NCI-H2029 (cell line): ENCODE results near the gene HINT2.
A peak's percentile ranks its signal among the peaks of the same experiment; 100 is the strongest.

Experiments
- DNase-seq: peaks from one replicate; lab custom pipeline; 2025; lab: John Stamatoyannopoulos, UW

The HINT2 gene

DNA sequence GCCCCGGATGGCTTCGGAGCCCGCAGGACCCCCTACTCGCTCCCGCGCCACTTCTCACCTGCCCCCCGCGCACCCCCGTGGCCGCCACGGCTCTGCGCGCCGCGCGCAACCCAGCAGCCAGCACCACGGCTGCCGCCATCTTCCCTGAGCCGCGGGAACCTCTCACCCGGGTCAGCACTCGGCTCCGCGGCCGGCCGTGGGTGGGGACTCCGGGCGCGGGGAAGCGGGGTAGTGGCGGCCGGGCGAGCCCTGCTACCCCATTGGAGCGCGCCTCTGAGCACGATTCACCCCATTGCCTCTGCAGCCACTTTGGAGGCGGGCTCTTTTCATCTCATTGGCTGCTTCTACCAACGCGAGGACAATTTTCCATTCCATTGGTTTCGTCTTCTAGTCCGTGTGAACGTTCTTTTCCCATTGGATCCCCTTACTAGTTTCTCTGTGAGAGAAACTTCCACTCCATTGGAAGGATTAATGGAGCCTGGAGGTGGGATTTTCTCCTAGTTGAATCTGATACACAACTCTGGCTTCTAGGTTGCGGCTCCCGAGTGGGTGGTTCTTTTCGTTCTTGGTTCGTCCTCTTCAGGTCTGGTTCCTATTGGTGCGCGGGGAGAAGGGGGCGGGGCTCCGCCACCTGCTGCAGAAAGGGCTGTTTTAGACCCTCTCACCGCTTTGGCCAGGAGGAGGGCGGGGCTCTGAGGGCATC is at the start of gene HINT2:
Gene HINT2 (minus strand): TSS at position 202 of the 703 bp plus-strand sequence. CDS start 63 bp downstream, at position 139.
- DNase-seq = peak; percentile 100

DNA sequence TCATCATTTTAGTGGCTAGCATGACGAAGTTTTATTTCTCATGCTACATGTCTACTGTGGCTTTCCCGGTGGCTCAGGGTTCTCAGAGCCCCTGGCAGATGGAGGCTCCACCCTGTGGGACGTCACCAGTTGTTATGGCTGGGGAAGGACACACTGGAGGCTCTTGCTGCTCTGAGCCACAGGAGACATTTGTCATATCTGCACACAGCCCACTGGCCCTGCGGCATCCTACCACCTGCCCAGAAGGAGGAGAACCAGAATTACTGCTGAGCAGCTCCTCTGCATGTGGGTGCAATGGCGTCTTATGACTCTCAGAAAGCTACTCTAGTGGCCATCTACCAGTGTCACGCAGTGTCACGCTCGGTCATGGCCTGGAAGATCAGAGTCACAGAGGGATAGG is 48.7 kb upstream of the HINT2 start:
- no peak for DNase-seq

DNA sequence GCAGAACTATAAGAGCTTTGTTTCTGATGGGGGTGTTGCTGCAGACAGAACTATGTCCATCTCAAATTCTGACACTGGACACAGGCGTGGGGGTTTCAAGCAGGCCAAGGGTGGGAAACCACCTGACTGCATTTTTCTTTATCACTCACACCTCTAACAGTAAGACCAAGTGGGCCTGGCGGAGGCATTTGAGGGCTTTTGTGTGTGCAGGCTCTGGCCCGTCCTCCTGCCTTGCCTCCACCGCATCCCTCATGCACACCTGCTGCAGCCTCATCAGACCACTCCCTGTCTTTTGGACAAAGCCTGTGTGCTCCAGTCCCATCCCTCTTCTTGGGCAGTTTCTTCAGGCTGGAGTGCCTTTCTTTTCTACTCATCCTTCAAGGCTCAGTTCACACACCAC is 47.5 kb upstream of the HINT2 start:
- DNase-seq = no peak

DNA sequence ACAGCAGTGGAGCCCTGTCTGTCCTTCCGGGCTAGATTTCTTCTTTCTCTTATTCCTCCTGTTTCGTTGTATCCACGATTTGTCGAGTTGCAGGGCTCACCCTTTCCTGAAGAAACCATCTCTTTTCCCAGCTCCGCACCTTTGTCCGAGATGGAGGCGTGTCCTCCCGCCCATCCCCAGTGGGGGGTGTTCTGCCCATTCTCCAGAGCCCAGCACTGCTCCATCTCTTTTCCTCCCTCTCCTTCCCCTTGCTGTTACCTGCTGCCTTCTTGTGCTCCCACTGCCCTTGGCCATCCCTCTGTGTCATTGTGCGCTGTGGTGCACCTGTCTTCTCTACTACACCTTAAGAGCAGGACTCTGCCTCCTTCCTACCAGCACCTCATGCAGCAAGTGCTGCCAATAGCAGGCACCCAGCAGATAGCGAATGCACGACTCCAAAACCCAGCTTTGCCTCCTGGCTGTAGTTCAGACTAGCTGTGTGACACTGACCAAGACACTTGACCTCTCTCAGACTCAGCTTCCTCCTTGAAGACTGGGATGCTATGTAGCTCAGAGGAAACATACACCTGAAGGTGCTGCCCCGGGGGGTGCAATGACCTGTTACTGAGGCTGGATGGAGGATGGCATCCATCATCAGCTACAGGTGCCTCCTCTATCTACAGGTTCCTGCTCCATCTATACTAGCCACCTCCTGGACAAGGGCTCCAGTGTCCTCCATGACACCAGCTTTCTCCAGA is 46.5 kb upstream of the HINT2 start:
- no peak for DNase-seq

DNA sequence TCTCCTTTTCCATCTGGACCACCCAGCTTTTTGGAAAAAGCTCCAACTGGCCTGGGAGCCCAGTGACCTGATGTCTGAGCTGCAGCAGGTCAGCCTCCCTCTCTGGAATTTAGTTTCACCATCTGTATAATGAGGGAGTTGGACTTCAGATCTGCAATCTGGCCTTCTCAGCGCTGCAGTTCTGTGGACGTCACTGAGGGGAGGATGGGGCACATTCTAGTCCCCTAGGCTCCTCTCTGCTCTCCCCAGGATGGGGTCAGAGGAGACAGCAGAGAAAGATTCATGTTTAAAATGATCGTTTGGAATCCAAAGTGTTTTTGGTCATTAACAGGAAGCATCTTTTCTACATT is 45.1 kb upstream of the HINT2 start:
- DNase-seq = no peak

DNA sequence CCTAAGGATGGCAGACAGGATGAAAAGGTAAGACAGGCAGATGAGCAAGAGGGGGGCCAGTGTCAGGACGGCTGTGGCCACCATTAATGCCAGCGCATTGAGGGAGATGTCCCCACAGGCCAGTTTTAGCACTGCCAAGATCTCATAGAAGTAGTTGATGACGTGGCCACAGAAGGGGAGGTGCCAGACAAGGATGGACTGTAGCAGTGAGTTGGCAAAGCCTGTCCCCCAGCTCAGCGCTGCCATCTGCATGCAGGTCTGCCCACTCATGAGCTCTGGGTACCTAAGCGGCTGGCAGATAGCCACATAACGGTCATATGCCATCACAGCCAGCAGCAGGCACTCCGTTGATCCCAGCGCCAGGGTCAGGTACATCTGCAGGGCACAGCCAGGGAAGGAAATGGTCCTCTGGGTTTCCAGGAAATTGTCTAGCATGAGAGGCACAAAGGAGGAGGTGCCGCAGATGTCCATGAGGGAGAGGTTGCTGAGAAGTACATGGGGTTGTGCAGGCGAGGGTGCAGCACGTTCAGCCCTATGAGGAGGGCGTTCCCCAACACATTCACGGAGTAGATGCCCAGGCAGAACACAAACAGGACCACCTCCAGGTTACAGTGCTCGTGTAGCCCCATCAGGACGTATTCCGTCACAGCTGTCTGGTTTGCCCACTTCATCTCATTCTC is 44.6 kb upstream of the HINT2 start:
- DNase-seq = peak; percentile 54

DNA sequence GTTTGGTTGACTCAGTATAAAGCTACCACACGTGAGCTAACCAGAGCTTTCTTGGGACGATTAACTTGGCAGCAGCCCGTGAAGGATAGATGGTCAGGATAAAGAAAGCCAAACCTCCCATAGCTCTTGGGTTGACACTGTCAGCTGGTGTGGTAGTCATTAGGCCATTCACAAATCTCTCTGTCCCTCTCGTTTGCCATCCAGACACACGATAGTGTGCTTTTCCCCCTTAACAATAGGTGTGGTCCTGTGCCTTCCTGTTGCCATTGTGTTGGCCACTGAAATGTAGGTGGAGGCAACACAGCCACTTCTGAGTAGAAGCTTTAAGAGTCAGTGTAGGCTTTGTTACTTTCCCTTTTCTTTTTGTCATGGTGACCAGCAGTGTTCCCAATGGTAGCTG is 43.6 kb upstream of the HINT2 start:
- no peak for DNase-seq

DNA sequence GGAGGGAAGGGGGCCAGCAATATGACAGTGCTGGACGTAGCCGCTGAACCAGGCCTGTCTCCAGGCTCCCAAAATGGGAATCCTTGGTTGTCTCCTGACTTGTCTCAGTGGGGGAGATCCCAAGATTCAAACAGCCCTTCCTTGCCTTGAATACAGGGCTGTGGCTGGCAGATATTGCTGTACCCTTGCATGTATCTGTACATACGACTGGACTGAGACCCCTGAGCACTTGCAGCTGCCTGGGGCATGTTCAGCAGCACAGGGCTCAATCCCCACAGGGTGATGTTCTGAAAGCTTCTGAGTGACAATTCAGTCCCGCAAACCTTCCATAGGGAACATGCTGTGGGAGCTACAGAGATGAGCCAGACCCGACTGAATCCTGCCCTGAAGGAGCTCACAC is 42.0 kb upstream of the HINT2 start:
- DNase-seq = no peak

DNA sequence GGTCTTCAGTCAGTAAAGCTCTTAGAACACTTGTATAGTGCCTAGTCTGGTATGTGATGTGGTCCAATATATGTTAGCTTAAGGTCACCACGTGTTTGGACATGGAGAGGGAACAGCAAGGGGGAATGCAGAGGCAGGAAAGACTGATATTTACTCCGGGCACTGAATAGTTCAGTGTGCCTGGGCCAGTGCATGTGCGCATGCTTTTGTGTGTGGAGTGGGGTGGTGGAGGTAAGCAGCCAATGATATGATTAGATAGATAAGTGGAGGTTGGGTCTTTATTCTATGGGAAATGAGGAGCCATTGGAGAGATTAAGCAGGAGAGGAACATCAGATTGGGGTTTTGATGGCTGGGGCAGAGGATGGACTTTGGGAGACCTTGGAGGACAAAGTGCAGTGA is 41.4 kb upstream of the HINT2 start:
- no peak for DNase-seq

DNA sequence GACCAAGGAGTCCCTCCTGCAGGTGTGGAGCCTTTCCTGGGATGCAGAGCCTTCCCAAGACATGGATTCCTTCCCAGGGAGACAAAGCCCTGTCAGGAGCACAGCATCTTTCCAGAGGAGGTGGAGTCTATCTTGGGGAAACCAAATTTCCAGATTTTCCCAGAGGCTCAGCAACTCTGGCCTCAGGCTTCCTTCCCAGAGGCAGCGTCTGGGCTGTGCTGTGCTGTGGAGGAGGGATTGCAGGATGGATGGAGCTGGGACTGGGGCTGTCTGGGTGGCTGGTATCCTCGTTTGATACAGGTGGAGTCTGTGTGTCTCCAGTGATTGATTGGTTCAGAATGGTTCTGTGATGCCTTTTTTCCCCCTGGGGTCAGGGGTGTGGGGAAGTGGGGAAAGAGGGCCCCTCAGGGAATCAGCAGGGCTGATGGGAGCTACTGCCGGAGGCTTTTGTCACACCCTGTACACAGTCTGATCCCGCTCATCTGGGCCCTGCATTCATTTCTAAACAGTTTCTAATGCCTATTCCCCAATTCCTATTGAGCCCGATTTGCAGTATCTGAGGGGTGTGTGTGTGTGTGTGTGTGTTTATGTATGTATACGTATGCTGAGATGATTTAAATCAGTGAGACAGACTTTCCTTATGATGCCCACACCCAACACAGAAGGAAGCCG is 39.4 kb upstream of the HINT2 start:
- DNase-seq = no peak

DNA sequence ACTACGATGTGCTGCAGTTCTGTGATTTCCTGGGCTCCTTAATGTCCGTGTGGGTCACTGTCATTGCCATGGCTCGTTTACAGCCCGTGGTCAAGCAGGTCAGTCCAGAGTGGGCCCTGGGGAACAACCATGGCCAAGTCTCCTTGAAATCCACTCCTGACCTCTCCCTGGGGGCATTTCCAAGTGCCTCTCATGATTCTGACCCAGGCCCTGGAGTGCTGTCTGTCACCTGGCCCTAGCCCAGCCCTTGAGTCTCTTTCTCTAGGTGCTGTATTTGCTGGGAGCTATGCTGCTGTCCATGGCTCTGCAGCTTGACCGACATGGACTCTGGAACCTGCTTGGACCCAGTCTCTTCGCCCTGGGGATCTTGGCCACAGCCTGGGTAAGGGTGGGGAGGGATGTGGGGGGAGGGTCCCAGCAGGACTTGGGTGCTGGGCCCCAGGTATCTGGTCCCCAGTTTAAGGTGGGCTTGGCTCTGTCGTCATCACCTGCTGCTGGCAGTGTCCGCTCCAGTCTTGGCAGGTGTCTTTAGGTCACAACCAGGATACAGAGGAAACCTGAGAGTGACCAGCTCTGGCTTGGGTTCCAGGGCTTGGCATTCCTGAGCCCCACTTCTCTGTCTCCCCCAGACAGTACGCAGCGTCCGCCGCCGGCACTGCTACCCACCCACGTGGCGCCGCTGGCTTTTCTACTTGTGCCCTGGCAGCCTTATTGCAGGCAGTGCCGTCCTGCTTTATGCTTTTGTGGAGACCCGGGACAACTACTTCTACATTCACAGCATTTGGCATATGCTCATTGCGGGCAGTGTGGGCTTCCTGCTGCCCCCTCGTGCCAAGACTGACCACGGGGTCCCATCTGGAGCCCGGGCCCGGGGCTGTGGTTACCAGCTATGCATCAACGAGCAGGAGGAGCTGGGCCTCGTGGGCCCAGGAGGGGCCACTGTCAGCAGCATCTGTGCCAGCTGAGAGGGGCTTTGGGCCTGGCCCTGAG is 38.3 kb upstream of the HINT2 start:
- no peak for DNase-seq

DNA sequence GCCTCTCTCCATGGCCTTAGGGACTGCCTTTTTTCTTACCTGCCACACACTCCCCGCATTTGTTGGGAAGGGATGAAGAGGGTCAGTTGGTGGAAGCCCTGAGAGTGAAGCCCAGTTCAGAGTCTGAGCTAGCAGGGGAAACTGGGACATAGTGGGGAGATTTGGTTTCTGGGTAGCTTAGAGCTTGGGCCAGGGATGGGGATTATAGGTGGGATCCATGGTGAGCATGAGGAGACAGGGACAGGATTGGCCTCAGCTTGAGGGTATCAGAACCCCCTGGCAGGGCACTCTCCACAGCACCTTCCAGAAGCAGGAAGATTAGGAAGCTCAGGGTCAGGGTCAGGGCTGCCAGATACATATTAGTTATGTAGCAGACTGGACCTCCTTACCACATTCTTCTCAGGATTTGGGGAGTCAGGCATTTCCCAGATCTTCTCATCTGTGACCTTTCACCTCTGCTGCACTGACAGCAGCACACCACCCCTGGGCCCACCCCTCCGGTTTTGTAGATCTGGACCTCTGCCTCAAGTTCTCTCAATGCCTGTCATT is 37.5 kb upstream of the HINT2 start:
- no peak for DNase-seq

DNA sequence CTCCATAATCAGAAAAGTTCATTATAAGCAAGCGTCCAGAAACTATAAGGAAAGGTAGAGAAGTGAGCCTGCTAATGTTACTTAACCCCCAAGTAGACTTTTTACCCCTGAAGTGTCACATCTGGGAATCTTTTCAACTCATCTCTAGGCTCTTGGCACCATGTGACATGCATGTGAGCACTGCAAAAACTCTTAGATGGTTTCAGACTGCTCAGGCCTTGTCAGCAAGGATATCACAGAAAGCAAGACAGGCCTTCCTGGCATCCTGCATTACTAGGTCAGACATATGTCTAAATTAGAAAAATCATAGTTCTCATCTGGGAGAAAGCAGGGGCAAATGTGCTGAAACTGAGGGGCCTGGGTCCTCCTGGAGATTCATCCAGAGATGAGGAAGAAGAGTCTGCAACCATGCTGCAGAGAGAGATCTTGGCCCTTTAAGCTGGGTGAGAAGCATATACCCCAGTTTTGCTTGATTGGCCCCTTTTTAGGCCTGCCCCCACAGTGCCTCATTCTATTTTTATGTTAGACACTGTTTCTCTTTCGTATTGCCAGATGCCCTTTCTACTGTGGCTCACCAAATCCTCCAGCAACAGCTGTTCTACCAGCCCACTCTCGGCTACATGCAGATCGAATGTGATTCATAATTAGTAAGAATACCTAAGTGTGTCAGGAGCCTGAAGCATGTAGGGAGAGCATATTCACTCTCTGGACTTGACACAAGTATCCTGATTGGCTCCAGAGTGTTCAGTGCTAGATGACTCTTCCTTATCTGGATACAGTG is 33.1 kb upstream of the HINT2 start:
- no peak for DNase-seq

DNA sequence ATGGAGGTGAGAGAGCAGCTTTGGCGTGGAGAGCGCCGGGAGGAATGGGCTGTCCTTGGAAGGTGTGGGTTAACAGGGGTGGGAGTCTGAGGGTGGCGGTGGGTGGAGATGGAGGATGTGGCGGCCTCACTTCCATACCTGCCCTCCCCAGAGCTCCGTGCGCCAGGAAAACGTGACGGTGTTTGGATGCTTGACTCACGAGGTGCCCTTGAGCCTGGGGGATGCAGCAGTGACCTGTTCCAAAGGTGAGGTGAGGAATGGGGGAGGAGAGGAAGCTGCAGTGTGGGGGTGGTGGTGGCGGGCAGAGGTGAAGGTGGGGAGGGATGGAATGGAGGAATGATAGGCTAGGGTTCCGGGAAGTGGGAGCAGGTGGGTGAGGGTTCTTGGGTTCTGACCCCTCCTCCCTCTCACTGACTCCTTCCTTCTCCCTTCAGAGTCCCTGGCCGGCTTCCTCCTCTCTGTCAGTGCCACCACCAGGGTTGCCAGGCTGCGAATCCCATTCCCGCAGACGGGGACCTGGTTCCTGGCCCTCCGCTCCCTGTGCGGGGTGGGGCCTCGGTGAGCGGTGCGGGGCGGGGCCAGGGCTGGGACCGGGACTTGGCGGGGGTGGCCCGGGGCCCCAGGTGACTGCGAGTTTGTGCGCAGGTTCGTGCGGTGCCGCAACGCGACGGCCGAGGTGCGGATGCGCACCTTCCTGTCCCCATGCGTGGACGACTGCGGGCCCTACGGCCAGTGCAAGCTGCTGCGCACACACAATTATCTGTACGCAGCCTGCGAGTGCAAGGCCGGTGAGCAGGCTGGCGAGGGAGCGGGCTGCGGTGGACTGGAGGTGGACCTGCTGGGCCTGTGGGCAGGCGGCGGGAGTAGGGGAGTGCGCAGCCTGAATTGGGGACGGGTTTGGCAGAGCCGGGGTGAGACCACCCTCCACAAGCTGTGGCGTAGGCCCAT is 31.3 kb upstream of the HINT2 start:
- DNase-seq = no peak

DNA sequence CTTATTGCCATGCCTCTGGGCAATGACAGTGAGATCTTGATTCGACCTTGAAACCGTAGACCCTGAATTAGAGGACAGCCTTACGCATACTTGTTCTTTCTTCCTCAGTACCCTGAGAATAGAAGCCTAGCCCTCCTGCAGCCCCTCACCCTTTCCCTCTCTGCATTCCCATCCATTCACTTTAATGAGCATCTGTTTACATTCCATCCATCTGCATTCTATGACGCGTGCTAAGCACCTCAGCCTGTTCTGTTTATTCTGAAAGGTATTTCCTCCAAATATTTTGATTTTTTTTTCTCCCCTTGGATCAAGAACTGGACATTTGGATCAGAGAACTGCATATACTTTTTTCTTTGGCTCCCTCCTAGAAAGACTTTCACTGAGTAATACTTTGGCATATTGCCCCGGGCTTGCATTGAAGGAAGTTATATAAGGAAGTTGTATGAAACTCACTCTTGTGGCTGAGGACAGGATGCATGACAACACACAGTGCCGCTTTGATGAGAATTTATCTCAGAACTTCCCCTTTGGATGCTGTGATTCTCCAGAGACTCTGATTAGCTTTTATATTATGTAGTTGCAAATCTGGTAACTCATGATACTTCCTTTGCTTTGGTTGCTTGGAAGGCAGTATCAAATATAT is 29.9 kb upstream of the HINT2 start:
- no peak for DNase-seq

DNA sequence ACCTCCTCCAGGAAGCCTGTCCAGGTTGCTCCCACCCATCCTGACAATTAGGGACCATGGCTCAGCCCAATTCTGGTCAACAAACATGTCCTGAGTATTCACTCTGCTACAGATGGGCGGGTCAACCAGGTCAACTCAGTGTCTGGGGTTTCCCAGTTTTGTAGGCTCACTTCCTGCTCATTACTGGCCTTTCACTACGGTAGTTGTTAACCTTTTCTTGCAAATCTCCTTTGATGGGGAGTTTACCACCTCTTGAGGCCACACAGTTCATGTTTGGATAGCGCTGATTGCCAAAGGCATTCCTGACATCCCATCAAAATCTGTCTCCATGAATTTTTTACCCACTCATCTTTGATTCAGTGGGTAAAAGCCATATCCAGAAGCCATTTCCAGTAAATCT is 28.0 kb upstream of the HINT2 start:
- no peak for DNase-seq

DNA sequence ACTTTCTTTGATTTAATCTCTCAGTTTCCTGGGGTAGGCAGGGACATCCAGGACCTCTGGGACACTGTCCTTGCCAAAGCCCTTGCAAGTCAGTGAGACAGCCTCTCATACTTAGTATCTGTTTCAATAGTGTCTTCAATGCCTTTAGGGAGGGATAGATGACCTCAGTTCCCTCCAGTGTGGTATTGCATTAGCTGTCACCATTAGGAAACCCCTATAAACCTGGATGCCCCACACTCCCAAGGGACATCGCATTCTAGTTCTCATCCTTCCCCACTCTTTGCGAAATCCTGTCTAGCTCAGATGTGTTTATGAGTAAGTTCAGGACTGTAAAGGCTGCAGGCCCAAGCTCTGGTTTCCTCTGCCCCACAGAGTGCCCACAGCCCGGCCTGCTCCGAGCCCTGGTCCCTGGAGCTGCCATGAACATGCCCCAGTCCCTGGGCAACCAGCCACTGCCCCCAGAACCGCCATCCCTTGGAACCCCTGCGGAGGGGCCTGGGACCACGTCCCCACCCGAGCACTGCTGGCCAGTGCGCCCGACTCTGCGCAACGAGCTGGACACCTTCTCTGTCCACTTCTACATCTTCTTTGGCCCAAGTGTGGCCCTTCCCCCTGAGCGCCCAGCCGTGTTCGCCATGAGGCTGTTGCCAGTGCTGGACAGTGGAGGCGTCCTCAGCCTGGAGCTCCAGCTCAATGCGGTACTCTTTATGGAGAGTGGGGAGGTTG is 27.3 kb upstream of the HINT2 start:
- no peak for DNase-seq

DNA sequence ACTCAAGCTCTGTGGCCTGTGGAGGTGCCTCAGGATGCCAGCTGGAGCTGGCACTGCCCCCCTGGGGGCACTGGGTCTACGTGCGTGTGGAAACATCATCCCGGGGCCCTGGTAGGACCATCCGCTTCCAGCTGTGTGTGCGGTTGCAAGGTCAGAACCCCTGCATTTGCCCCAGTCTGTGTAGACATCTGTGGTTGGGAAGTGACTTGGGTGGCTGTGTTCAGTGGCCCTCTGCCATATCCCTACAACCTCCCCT is 26.7 kb upstream of the HINT2 start:
- no peak for DNase-seq
